ENCODE results near the gene XRCC4.
"Not testable (repeated sequence)": the region's sequence is repeated elsewhere in the genome, so short reads cannot be mapped to it uniquely, and the experiment has no call there.

The XRCC4 gene

DNA sequence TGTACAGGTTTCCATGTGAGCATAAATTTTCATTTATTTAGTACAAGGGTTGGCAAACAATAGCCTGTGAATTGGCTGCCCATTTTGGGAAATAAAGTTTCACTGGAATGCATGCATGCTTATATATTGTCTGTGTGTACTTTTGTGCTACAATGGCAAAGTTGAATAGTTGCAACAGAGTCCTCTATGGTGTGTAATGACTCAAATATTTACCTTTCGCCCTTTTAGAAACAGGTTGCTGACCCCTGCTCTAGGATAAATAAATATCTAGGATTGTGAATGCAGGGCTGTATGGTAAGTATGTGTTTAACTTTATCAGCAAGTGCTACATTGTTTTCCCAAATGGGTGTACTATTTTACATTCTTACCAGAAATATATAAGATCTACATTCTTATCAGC, 47.2 kb downstream of the XRCC4 start:
- FAIRE-seq: no peak

DNA sequence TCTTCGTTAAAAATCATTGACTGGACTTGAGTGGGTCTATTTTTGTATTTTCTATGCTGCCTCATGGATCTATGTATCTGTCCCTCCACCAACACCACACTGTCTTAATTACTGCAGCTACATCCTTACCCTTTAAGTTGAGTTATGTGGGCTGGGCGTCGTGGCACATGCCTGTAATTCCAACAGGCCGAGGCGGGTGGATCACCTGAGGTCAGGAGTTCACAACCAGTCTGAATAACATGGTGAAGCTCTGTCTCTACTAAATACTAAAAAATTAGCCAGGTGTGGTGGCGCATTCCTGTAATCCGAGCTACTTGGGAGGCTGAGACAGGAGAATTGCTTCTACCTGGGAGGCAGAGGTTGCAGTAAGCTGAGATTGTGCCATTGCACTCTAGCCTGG, 48.2 kb downstream of the XRCC4 start:
- no peak for FAIRE-seq

DNA sequence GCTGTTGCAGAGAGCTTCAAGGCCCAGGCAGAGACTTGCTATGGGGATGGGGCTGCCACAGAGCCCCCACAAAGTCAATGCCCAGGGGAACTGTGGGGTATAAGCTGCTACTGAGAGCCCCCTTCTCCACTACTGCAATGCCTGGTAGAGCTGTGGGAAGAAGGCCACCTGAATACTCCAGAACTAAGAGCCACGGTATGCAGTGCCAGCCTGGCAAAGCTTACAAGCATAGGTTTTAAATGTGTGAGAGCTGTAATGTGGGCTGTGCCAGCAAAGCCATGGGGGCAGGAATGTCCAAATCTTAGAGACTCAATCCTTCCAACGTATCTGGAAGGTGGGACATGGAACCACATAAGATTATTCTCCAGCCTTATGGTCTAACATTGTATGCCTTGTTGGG, 49.2 kb downstream of the XRCC4 start:
- FAIRE-seq: no peak

- FAIRE-seq: no peak
These were observed 56.5 kb downstream of the XRCC4 start for GRCh38 chr5:83133797-83134196.

GRCh38 chr5:83142526-83142925, 65.2 kb downstream of the XRCC4 start:
- no peak for FAIRE-seq

- no peak for FAIRE-seq
These were observed 67.9 kb downstream of the XRCC4 start for GRCh38 chr5:83145241-83145640.

- FAIRE-seq: no peak
These were observed 68.6 kb downstream of the XRCC4 start for GRCh38 chr5:83145882-83146331.

DNA sequence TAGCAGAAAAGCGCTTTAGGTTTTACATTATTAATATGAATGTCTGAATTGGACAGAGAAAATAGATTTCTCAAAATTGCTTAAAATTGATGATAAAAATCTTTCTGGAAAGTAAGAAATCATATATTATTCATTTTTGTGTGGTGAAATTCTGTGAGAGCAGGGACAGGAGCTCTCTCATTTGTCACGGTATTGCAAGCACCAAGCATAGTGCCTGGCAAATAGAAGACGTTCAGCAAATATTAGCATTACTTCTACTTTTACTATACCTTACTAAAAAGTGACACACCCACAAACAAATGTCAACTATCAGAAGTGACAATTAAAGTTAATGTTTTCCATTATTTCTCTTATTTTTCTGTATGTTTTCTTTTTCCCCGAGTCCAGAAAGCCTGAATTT, 69.1 kb downstream of the XRCC4 start:
- no peak for FAIRE-seq

GRCh38 chr5:83147593-83147992, 70.2 kb downstream of the XRCC4 start:
- no peak for FAIRE-seq

DNA sequence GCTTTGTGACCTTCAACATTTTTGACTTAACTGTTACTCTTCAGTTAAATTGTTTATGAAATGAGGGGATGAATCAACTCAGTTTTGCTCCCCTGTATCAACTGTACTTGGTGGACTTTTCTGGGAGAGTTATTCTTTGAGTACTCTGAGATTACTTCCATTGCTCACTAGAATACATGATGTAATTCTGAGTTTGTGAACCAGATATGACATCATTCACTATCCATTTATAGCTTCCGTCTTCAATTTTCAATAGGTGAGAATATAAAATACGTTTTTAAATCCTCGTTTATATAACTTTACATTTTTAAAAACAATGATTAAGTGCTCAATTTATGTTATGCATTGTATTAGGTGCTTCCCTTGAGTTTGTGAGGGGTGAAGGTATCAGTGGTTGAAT, 71.0 kb downstream of the XRCC4 start:
- no peak for FAIRE-seq

GRCh38 chr5:83149671-83150070, 72.3 kb downstream of the XRCC4 start:
- FAIRE-seq: no peak

- no peak for FAIRE-seq
These were observed 74.5 kb downstream of the XRCC4 start for GRCh38 chr5:83151821-83152220.

DNA sequence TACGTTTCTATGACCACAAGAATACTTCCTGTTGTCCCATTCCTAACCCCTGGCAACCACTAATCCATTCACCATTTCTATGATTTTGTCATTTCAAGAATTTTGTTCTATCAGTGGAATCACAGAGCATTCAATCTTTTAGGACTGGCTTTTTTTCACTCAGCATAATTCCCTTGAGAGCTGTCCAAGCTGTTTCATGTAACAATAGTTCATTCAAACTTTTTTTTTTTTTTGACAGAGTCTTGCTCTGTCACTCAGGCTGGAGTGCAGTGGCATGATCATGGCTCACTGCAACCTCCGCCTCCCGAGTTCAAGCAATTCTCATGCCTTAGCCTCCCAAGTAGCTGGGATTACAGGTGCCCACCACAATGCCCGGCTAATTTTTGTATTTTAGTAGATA, 75.6 kb downstream of the XRCC4 start:
- not testable (repeated sequence) for FAIRE-seq

GRCh38 chr5:83156001-83156400, 78.7 kb downstream of the XRCC4 start:
- no peak for FAIRE-seq

DNA sequence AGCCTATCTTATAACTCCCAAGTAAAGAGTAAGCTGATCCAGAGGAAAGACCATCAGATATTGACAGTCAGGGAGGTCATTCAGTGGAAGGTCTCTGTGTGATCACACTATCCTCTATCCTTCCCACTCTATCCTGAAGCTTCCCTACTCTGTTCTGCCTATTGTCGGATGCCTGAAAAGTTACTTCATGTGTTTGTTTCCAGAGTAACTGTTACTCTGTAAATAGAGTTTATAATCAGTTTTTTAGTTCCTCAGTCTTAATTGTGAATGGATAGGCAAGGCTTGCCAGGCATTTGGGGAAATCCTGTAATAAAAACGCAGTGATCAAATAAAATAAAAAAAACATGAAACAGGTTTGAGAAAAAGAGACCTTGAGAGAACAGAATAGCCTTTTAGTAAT, 79.8 kb downstream of the XRCC4 start:
- no peak for FAIRE-seq

- no peak for FAIRE-seq
These were observed 85.3 kb downstream of the XRCC4 start for GRCh38 chr5:83162601-83163000.

GRCh38 chr5:83167538-83167937, 90.2 kb downstream of the XRCC4 start:
- FAIRE-seq: no peak

DNA sequence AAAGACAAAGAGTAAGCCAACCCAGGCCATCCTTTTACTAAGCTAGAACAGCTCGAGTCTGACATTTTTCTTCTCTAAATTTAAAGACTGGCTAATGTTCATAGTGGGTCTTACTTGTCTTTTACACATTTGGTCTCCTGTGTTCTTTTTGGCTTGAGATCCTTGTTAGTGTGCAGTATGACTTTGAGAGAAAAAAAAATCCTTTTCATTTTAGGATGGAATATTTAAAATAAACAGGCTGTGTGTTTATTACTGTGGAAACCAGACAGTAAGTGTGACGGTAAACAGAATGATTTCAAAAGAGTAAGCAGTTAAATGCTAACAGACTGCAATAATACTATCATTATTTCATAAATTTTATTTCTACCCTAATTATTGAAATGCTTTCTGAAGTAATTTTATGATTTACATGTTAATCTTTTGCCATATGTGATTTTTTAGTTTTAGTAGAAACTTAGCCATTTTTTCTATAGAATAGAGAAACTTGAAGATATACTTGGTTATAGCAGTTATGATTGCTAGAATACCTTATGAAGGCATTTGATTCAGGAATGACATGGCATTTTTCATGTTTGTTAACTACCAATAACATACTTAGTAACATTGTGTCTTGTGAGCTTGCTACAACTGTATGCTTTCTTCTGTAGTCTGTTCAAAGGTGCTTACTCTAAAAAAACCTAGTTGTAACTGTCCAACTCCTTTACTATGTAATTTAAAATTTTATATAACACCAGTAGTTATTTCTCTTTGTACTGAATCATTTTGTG, 92.4 kb downstream of the XRCC4 start:
- FAIRE-seq: no peak

DNA sequence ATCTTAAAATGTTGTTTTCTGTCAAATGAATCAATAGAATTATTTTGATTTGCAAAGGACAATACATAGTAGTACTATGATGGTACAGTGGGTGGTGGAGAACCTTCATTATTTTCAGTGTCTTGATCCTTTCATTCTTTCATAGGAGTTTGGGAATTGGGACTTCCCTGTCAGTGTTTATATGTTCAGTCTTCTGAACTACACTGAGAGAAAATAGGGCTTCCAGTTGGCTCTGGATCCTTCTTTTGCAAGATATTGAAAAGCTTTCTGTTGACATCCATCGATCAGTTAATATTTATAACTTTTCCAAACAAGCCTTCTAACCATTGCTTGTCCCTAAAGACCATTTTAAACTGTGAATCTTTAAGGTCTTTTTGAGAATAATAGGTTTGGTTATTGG, 94.7 kb downstream of the XRCC4 start:
- no peak for FAIRE-seq

- no peak for FAIRE-seq
These were observed 95.3 kb downstream of the XRCC4 start for GRCh38 chr5:83172655-83173054.

DNA sequence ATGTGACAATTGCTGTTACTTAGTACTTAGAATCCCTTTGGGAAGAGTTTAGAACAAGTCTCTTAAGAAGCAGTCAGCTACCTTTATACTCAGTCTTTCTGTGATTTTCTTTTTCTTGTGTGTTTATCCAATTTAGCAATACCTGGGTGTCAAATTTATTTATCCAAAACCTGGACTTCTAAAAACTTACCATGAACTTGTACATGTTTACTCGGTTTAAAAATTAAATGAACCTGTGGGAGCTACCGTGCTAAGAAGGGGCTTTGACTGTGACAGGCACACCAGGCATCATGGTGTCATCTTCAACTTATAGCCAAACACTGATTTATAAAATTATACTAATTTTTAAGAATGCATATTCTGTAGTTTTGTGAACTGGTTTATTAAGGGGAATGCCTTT, 96.5 kb downstream of the XRCC4 start:
- no peak for FAIRE-seq

DNA sequence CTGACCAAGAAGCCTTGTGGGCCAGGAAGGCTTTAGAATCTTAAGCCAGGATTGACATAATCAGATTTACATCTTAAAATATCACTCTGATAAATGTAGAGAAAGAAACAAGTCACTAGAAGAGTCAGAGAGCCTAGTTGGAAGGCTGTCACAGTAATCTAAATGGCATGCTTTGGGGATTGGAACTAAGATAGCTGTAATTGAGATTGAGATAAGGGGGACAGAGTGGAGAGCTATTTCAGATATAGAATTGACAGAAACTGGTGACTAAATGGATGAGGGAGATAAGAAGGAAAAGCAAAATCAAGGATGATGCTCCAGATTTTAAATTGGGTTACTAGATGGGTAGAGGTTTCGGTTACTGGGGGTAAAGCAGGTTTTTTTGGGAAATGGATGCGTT, 100.5 kb downstream of the XRCC4 start:
- no peak for FAIRE-seq

DNA sequence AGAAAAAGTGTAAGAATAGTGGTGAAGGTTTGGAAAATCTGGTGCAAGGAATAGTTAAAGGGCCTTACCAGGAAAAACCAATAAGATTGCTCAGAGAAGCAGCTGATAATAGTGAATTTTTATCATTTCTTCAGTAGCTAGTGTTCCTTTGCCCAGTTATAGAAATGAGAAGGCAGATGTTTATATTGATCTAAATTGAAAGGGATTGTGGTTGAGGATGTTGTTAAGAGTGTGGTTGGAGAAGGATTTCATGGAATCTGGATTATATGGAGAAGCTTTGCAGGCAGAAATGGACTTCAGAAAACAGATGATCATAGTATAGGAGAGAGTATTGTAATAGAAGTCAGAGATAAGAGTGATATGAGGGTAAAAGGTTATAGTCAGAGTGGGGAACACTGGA, 102.6 kb downstream of the XRCC4 start:
- FAIRE-seq: no peak

DNA sequence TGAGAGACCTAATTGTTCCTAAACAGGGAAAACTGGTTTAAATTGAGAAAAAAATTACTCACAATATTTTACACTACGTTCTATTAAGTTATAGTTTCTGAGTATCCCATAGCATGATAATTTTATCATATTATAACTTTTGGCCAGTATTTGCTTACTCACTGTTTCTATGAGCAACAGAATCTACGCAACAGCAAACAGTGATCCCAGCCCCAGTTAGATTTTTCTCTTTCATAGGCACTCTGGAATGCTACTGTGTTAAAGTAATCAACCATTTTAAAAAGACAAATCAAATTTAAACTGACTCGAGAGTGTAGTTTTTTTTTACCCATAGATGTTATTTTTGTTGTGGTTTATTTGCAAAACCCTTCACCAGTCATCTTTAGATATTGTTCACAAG, 107.2 kb downstream of the XRCC4 start:
- FAIRE-seq: no peak

DNA sequence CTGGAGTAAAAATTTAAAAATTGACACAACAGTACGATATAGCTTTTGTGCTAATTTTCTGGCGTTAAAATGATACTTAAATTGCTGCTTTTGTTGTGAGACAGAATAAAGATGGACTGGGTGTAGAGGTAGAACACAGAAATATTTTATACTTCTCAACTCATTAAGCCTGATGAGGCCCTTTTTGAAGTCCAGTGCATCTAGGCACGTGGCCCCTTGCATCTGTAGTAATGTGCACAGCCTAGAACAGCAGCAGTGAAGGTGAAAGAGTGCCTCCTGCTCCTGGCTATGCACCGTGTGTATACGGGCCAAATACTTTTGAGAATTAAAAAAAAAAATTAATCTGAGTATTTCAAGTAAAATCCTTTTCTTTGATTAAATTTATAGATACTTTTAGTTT, 115.6 kb downstream of the XRCC4 start:
- no peak for FAIRE-seq
